KMS-11 (cell line): ENCODE measurements around the gene NFATC2.

Source experiments
- H2AFZ ChIP-seq: fragments of 200-600 bp; sonication (generic); 2 replicates; pipeline ENCODE4 v1.6.1; 2016; ENCODE audit warnings: antibody characterized with exemption, mixed run types, low read depth
- H3K27ac ChIP-seq: fragments of 200-600 bp; sonication (generic); 2 replicates; pipeline ENCODE4 v1.6.1; 2016; ENCODE audit warnings: mild to moderate bottlenecking, mixed run types
- H3K27me3 ChIP-seq: fragments of 200-600 bp; sonication (generic); 2 replicates; pipeline ENCODE4 v1.6.1; 2017; ENCODE audit warnings: mild to moderate bottlenecking, low read depth, mixed run types, moderate library complexity; ENCODE audit not compliant: insufficient read depth
- H3K36me3 ChIP-seq: fragments of 200-600 bp; sonication (generic); 2 replicates; pipeline ENCODE4 v1.6.1; 2017; ENCODE audit warnings: mild to moderate bottlenecking, mixed run types; ENCODE audit not compliant: insufficient read depth
- H3K4me1 ChIP-seq: fragments of 200-600 bp; sonication (generic); 2 replicates; pipeline ENCODE4 v1.6.1; 2016; ENCODE audit warnings: mild to moderate bottlenecking, low read depth, mixed run types; ENCODE audit not compliant: poor library complexity, severe bottlenecking
- H3K4me2 ChIP-seq: fragments of 200-600 bp; sonication (generic); 2 replicates; pipeline ENCODE4 v1.7.0; 2016; ENCODE audit warnings: mild to moderate bottlenecking, mixed run types
- H3K4me3 ChIP-seq: fragments of 200-600 bp; sonication (generic); IDR thresholded peaks from 2 replicates; pipeline ENCODE4 v1.6.1; 2017; ENCODE audit warnings: low read depth, low read length, mixed read lengths; ENCODE audit not compliant: insufficient read depth
- H3K79me2 ChIP-seq: fragments of 200-600 bp; sonication (generic); 2 replicates; pipeline ENCODE4 v1.6.1; 2016; ENCODE audit warnings: low read depth, mixed run types; ENCODE audit not compliant: insufficient read depth
- H3K9ac ChIP-seq: fragments of 200-600 bp; sonication (generic); 2 replicates; pipeline ENCODE4 v1.6.1; 2016; ENCODE audit warnings: mild to moderate bottlenecking, mixed run types
- H4K20me1 ChIP-seq: fragments of 200-600 bp; sonication (generic); 2 replicates; pipeline ENCODE4 v1.6.1; 2016; ENCODE audit warnings: mild to moderate bottlenecking, mixed run types; ENCODE audit not compliant: insufficient read depth
- TF ChIP-seq, protein P1 (sequence below): fragments of 200-600 bp; sonication (generic); conservative IDR thresholded peaks from 2 replicates; pipeline ENCODE4 v1.6.1; 2017; ENCODE audit warnings: low read depth, mild to moderate bottlenecking, antibody characterized with exemption, low read length, moderate library complexity, mixed read lengths

NFATC2 gene

DNA sequence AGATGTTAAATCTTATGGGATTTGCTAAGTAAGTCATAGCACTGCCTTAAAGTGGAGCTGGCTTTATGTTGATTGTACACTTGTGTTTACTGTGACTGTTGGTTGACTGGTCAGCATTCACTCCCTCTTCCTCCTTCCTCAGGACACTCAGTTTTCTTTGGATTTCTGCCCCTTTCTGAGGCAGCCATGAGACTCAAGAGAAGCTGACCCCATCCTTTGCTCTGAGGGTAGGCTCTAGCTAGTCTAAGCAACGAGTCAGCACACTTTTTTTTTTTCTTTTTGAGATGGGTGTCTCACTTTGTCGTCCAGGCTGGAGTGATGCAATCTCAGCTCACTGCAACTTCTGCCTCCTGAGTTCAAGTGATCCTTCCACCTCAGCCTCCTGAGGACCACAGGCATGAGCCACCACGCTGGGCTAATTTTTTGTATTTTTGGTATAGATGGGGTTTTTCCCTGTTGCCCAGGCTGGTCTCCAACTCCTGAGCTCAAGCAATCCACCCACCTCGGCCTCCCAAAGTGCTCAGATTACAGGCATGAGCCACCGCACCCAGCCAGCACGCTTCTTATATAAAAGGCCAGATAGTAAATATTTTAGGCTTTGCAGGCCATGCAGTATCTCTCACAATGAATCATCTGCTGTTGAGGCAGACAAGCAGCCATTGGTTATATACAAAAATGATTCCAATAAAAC lies 191.4 kb downstream of the NFATC2 start:
- H3K27ac ChIP-seq = no peak overlapping the region
- H3K27me3 ChIP-seq = no peaks in the 10 kb centered on the region
- no peaks in the 10 kb centered on the region for H3K79me2 ChIP-seq
- H3K36me3 ChIP-seq = no peaks in the 10 kb centered on the region
- H3K9ac ChIP-seq = no peak overlapping the region
- no peak overlapping the region for H3K4me2 ChIP-seq
- H2AFZ ChIP-seq = no peak overlapping the region
- H3K4me1 ChIP-seq = no peaks in the 10 kb centered on the region
- no peaks in the 10 kb centered on the region for H4K20me1 ChIP-seq
- H3K4me3 ChIP-seq = no peak overlapping the region
- TF ChIP-seq, protein P1, sequence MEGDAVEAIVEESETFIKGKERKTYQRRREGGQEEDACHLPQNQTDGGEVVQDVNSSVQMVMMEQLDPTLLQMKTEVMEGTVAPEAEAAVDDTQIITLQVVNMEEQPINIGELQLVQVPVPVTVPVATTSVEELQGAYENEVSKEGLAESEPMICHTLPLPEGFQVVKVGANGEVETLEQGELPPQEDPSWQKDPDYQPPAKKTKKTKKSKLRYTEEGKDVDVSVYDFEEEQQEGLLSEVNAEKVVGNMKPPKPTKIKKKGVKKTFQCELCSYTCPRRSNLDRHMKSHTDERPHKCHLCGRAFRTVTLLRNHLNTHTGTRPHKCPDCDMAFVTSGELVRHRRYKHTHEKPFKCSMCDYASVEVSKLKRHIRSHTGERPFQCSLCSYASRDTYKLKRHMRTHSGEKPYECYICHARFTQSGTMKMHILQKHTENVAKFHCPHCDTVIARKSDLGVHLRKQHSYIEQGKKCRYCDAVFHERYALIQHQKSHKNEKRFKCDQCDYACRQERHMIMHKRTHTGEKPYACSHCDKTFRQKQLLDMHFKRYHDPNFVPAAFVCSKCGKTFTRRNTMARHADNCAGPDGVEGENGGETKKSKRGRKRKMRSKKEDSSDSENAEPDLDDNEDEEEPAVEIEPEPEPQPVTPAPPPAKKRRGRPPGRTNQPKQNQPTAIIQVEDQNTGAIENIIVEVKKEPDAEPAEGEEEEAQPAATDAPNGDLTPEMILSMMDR = no peak

- H3K27me3 ChIP-seq = no peaks in the 10 kb centered on the region
- H3K9ac ChIP-seq = no peak overlapping the region
- H3K79me2 ChIP-seq = no peaks in the 10 kb centered on the region
- H3K36me3 ChIP-seq = no peaks in the 10 kb centered on the region
- no peak overlapping the region for H3K4me2 ChIP-seq
- H3K4me3 ChIP-seq = no peak overlapping the region
- no peaks in the 10 kb centered on the region for H3K4me1 ChIP-seq
- H3K27ac ChIP-seq = no peak overlapping the region
- TF ChIP-seq, protein P1 = no peak
- H4K20me1 ChIP-seq = no peaks in the 10 kb centered on the region
- H2AFZ ChIP-seq = no peak overlapping the region
These were observed 193.6 kb downstream of the NFATC2 start for GRCh38 chr20:51348876-51349275.

DNA sequence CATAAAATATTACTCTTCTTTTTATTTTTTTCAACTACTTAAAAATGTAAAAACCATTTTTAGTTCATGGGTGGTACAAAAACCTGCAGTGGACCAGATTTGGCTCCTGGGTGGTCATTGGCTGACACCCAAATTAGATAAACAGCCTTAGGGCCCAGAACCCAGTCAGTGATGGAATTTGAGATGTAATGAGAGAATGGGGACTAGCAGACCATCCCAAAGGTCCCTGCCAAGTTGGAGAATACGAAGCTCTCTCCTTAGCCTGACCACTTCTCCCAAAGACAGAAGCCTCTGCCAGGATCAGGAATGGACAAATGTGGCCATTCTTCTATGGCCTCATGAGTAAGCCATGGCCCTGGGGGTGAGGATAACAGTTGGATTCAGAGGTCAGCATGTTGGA lies 194.7 kb downstream of the NFATC2 start:
- no peak overlapping the region for H3K4me3 ChIP-seq
- TF ChIP-seq, protein P1 = no peak
- H3K36me3 ChIP-seq = no peaks in the 10 kb centered on the region
- H3K9ac ChIP-seq = no peak overlapping the region
- H2AFZ ChIP-seq = no peak overlapping the region
- H3K4me2 ChIP-seq = no peak overlapping the region
- no peaks in the 10 kb centered on the region for H3K79me2 ChIP-seq
- H4K20me1 ChIP-seq = no peaks in the 10 kb centered on the region
- peaks cover under 1% of the 10 kb centered on the region for H3K4me1 ChIP-seq
- no peak overlapping the region for H3K27ac ChIP-seq
- no peaks in the 10 kb centered on the region for H3K27me3 ChIP-seq

DNA sequence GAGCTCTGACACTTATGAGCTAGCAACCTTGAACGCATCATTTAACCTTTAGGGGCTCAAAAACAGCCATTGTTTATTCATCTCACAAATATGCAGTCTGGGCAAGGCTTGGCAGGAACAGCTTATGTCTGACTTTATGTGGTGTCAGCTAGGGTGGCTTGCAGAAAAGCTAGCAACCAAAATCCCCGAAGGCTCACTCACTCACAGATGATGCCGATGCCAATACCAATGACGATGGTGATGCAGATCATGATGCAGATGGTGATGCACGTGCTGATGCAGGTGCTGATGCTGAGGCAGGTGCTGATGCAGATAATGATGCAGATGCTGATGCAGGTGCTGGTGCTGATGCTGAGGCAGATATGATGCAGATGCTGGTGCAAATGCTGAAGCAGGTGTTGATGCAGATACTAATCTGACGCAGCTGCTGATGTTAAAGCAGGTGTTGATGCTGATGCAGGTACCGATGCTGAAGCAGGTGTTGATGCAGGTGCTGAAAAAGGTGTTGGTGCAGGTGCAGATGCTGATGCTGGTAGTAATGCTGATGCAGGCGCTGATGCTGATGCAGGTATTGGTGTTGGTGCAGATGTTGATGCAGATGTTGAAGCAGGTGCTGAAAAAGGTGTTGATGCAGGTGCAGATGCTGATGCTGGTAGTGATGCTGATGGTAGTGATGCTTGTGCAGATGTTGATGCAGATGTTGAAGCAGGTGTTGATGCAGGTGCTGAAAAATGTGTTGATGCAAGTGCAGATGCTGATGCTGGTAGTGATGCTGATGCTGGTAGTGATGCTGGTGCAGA lies 195.6 kb downstream of the NFATC2 start:
- Histone ChIP-seq H3K79me2 (no peaks in the 10 kb centered on the region), H4K20me1 (no peaks in the 10 kb centered on the region), H3K36me3 (no peaks in the 10 kb centered on the region), H3K27ac (no peak overlapping the region), H3K4me2 (no peak overlapping the region), H3K4me1 (peaks cover 8% of the 10 kb centered on the region), H3K27me3 (no peaks in the 10 kb centered on the region), H3K9ac (no peak overlapping the region), H2AFZ (no peak overlapping the region), H3K4me3 (no peak overlapping the region)
- TF ChIP-seq, protein P1 = no peak
